Neural cell (in vitro differentiated cells): ENCODE results near the gene GRPEL2. TPM values are rescaled to one million over a fixed set of nuclear protein-coding genes. Genes with fewer than 3 reads are reported as not detected.

Experiments
- H2AFZ ChIP-seq: fragments of 200-600, 300-800 bp; sonication (generic), shearing (Covaris generic); 2 replicates; pipeline ENCODE4 v1.6.0; 2014; ENCODE audit warnings: low read depth, mild to moderate bottlenecking, antibody characterized with exemption, low read length, moderate library complexity
- H3F3A ChIP-seq: fragments of 200-600 bp; shearing (Covaris generic); 2 replicates; pipeline ENCODE4 v1.6.1; 2016; ENCODE audit warnings: mild to moderate bottlenecking, moderate library complexity, mixed read lengths, antibody characterized with exemption, low read length; ENCODE audit not compliant: insufficient read depth, poor library complexity, severe bottlenecking
- H3K27ac ChIP-seq: fragments of 200-600, 300-800 bp; sonication (generic), shearing (Covaris generic); 2 replicates; pipeline ENCODE4 v1.5.1; 2014; ENCODE audit warnings: mild to moderate bottlenecking, low read length, moderate library complexity
- H3K27me3 ChIP-seq: fragments of 300-800, 200-600 bp; sonication (generic), shearing (Covaris generic); 2 replicates; pipeline ENCODE4 v1.6.0; 2014; ENCODE audit warnings: mild to moderate bottlenecking, low read depth, low read length, moderate library complexity; ENCODE audit not compliant: insufficient read depth
- H3K36me3 ChIP-seq: fragments of 300-800, 200-600 bp; sonication (generic), shearing (Covaris generic); 2 replicates; pipeline ENCODE4 v1.5.1; 2014; ENCODE audit warnings: mild to moderate bottlenecking, antibody characterized with exemption, low read length, moderate library complexity; ENCODE audit not compliant: insufficient read depth
- H3K4me2 ChIP-seq: fragments of 300-800, 200-600 bp; sonication (generic), shearing (Covaris generic); 2 replicates; pipeline ENCODE4 v1.6.0; 2014; ENCODE audit warnings: mild to moderate bottlenecking, low read length
- H3K4me3 ChIP-seq: fragments of 300-800, 200-600 bp; sonication (generic), shearing (Covaris generic); 2 replicates; pipeline ENCODE4 v1.5.1; 2014; ENCODE audit warnings: mild to moderate bottlenecking, low read length, moderate library complexity
- H3K79me2 ChIP-seq: fragments of 200-600 bp; shearing (Covaris generic); replicated peaks from 2 replicates; pipeline ENCODE4 v1.6.0; 2014; ENCODE audit warnings: mild to moderate bottlenecking, low read length, moderate library complexity; ENCODE audit not compliant: insufficient read depth
- H3K9ac ChIP-seq: fragments of 300-800, 200-600 bp; sonication (generic), shearing (Covaris generic); 2 replicates; pipeline ENCODE4 v1.6.1; 2016; ENCODE audit warnings: mild to moderate bottlenecking, low read length, mixed read lengths
- H3K9me2 ChIP-seq: fragments of 200-600 bp; shearing (Covaris generic); 2 replicates; pipeline ENCODE4 v1.6.1; 2016; ENCODE audit warnings: mild to moderate bottlenecking, low read length, mixed read lengths; ENCODE audit not compliant: insufficient read depth
- H3K9me3 ChIP-seq: fragments of 200-600, 300-800 bp; sonication (generic), shearing (Covaris generic); 2 replicates; pipeline ENCODE4 v1.6.1; 2016; ENCODE audit warnings: mild to moderate bottlenecking, mixed run types, low read length, moderate library complexity, mixed read lengths
- H4K20me1 ChIP-seq: fragments of 200-600 bp; shearing (Covaris generic); 2 replicates; pipeline ENCODE4 v1.6.1; 2016; ENCODE audit warnings: mild to moderate bottlenecking, mixed run types; ENCODE audit not compliant: insufficient read depth
- EP300 ChIP-seq: fragments of 450-650 bp; conservative IDR thresholded peaks from 2 replicates; pipeline ENCODE4 v1.6.1; 2014; ENCODE audit warnings: antibody characterized with exemption, mild to moderate bottlenecking, moderate library complexity; ENCODE audit not compliant: poor library complexity, severe bottlenecking
- EZH2 ChIP-seq: fragments of 200-600, 300-800 bp; shearing (Covaris generic), sonication (generic); IDR thresholded peaks from 2 replicates; pipeline ENCODE4 v1.6.1; 2014; ENCODE audit warnings: antibody characterized with exemption, low read length, borderline replicate concordance, mild to moderate bottlenecking; ENCODE audit not compliant: insufficient read depth, poor library complexity, severe bottlenecking
- MXI1 ChIP-seq: fragments of 450-650 bp; conservative IDR thresholded peaks from 2 replicates; pipeline ENCODE4 v1.6.1; 2014; ENCODE audit warnings: antibody characterized with exemption, mild to moderate bottlenecking; ENCODE audit not compliant: poor library complexity, severe bottlenecking
- POLR2AphosphoS5 ChIP-seq: IDR thresholded peaks from 2 replicates; pipeline ENCODE4 v1.6.1; 2012
- RAD21 ChIP-seq: fragments of 450-650 bp; conservative IDR thresholded peaks from 2 replicates; pipeline ENCODE4 v1.6.1; 2014; ENCODE audit warnings: antibody characterized with exemption, mild to moderate bottlenecking, moderate library complexity
- REST ChIP-seq: IDR thresholded peaks from 2 replicates; pipeline ENCODE4 v1.6.1; 2012; ENCODE audit warnings: borderline replicate concordance
- SMC3 ChIP-seq: fragments of 450-650 bp; conservative IDR thresholded peaks from 2 replicates; pipeline ENCODE4 v1.6.1; 2014; ENCODE audit warnings: antibody characterized with exemption, mild to moderate bottlenecking, moderate library complexity; ENCODE audit not compliant: poor library complexity
- TAF1 ChIP-seq: IDR thresholded peaks from 2 replicates; pipeline ENCODE4 v1.6.1; 2012; ENCODE audit warnings: low read depth
- polyA plus RNA-seq: library from polyadenylated mRNA; depleted of rRNA; stranded (reverse); fragments of >200 nt; gene quantifications from 2 replicates; pipeline ENCODE4 v1.2.3, GENCODE V29; 2014
- TF ChIP-seq, protein P1 (sequence below): fragments of 450-650 bp; IDR thresholded peaks from 2 replicates; pipeline ENCODE4 v1.5.1; 2014; ENCODE audit warnings: antibody characterized with exemption, mild to moderate bottlenecking, moderate library complexity; ENCODE audit not compliant: poor library complexity, severe bottlenecking

The GRPEL2 gene
- polyA plus RNA-seq, 1 donor from 2014 or later = 19.3 TPM

GRCh38 chr5:149358294-149358651, 13.0 kb downstream of the GRPEL2 start:
- Histone ChIP-seq H3K27ac (peak overlapping the region; percentile 66), H3K9ac (peak overlapping the region; percentile 77), H3K9me3 (no peaks in the 10 kb centered on the region), H3K9me2 (no peaks in the 10 kb centered on the region), H3F3A (no peaks in the 10 kb centered on the region), H2AFZ (peak overlapping the region; percentile 69), H4K20me1 (no peaks in the 10 kb centered on the region), H3K27me3 (no peaks in the 10 kb centered on the region), H3K4me2 (peak overlapping the region; percentile 95), H3K79me2 (no peaks in the 10 kb centered on the region), H3K4me3 (peak overlapping the region; percentile 83), H3K36me3 (no peaks in the 10 kb centered on the region)
- TF ChIP-seq MXI1 (no peak), EP300 (peak; percentile 2)
- TF ChIP-seq, protein P1, sequence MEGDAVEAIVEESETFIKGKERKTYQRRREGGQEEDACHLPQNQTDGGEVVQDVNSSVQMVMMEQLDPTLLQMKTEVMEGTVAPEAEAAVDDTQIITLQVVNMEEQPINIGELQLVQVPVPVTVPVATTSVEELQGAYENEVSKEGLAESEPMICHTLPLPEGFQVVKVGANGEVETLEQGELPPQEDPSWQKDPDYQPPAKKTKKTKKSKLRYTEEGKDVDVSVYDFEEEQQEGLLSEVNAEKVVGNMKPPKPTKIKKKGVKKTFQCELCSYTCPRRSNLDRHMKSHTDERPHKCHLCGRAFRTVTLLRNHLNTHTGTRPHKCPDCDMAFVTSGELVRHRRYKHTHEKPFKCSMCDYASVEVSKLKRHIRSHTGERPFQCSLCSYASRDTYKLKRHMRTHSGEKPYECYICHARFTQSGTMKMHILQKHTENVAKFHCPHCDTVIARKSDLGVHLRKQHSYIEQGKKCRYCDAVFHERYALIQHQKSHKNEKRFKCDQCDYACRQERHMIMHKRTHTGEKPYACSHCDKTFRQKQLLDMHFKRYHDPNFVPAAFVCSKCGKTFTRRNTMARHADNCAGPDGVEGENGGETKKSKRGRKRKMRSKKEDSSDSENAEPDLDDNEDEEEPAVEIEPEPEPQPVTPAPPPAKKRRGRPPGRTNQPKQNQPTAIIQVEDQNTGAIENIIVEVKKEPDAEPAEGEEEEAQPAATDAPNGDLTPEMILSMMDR = no peak

GRCh38 chr5:149358868-149359495, 13.7 kb downstream of the GRPEL2 start:
- peak overlapping the region; percentile 77 for H3K9ac ChIP-seq
- no peaks in the 10 kb centered on the region for H4K20me1 ChIP-seq
- H3F3A ChIP-seq = no peaks in the 10 kb centered on the region
- no peaks in the 10 kb centered on the region for H3K9me3 ChIP-seq
- no peaks in the 10 kb centered on the region for H3K27me3 ChIP-seq
- H3K79me2 ChIP-seq = no peaks in the 10 kb centered on the region
- peak overlapping the region; percentile 69 for H2AFZ ChIP-seq
- H3K9me2 ChIP-seq = no peaks in the 10 kb centered on the region
- H3K4me2 ChIP-seq = peak overlapping the region; percentile 95
- TF ChIP-seq EZH2 (no peak), RAD21 (no peak), SMC3 (no peak), POLR2AphosphoS5 (no peak), TAF1 (no peak), EP300 (no peak), REST (no peak), MXI1 (no peak)
- TF ChIP-seq, protein P1 = no peak
- peak overlapping the region; percentile 83 for H3K4me3 ChIP-seq
- no peaks in the 10 kb centered on the region for H3K36me3 ChIP-seq
- H3K27ac ChIP-seq = no peak overlapping the region
